ENCODE measurements around the gene GSG1L. TPM values are rescaled to one million over a fixed set of nuclear protein-coding genes. Genes with fewer than 3 reads are reported as not detected.

Gene GSG1L
- total and polyA plus RNA-seq, 9 of the 15 experiments (the other 6 are each of a cell fraction or from before 2014, with no cell fraction given), result not detected

- POLR2A ChIA-PET, result interaction anchor here (0.7 kb wide), 1 partner anchor 12 kb away, joined by 3 read pairs; no protein-coding TSS in a partner anchor
- no peaks in the 10 kb centered on the region for H3K9me1 ChIP-seq (ENCODE audit: control insufficient read depth, insufficient read depth, low read length)
- H3K9ac ChIP-seq (ENCODE audit: insufficient read depth in 1 of 2, low read depth in 2 of 2, low read length in 2 of 2), result no peak overlapping the region
- H3K4me2 ChIP-seq (ENCODE audit: insufficient read depth, low read length), result no peak overlapping the region
- H4K20me1 ChIP-seq (replicated peaks; ENCODE audit: control insufficient read depth, insufficient read depth, low read length), result no peaks in the 10 kb centered on the region
- no peak overlapping the region for H3K4me3 ChIP-seq
- TF ChIP-seq NFIX (CRISPR knock-in tag; IDR thresholded peaks at IDR 0.05; ENCODE audit: low read depth) (0 out of 2 replicates have a peak, but pooled peaks have one; percentile 20), ZNF311 (CRISPR knock-in tag; IDR thresholded peaks at IDR 0.05) (no peak), SRSF1 (IDR thresholded peaks at IDR 0.05; ENCODE audit: low read depth, low read length) (no peak), HSF4 (CRISPR knock-in tag; IDR thresholded peaks at IDR 0.05; ENCODE audit: borderline replicate concordance) (no peak), KAT7 (CRISPR knock-in tag; IDR thresholded peaks at IDR 0.05; ENCODE audit: borderline replicate concordance) (no peak), TEAD2 (tag; IDR thresholded peaks at IDR 0.05) (no peak), SRSF9 (IDR thresholded peaks at IDR 0.05; ENCODE audit: borderline replicate concordance, low read depth, low read length) (no peak), ZBTB34 (CRISPR knock-in tag; IDR thresholded peaks at IDR 0.05) (no peak), KLF1 (tag; IDR thresholded peaks at IDR 0.05) (no peak), GABPB1 (CRISPR knock-in tag; IDR thresholded peaks at IDR 0.05) (no peak), NFIC (IDR thresholded peaks at IDR 0.05) (peak; percentile 65; the same call in 1 of the 2 replicates), ETV1 (tag; conservative IDR thresholded peaks at IDR 0.05; ENCODE audit: low read depth) (no peak), PKNOX1 (IDR thresholded peaks at IDR 0.05) (no peak)
- FAIRE-seq (no peak), ATAC-seq (no peak), DNase-seq (ENCODE audit: extremely low read depth in 1 of 4, low spot score in 3 of 4) (no peak)
- H3K27me3 ChIP-seq (ENCODE audit: control insufficient read depth in 2 of 2, insufficient read depth in 2 of 2, low read length in 2 of 2), result no peaks in the 10 kb centered on the region
- H2AFZ ChIP-seq (ENCODE audit: low read depth, low read length), result no peak overlapping the region
- H3K9me3 ChIP-seq (replicated peaks; ENCODE audit: control insufficient read depth, insufficient read depth, low read depth, low read length), result 0 out of 2 replicates have a peak, but pooled peaks cover 2% of the 10 kb centered on the region
- no peaks in the 10 kb centered on the region for H3K36me3 ChIP-seq (ENCODE audit: control insufficient read depth, insufficient read depth, low read length)
- no peak overlapping the region for H3K27ac ChIP-seq (ENCODE audit: extremely low read depth, low read depth, low read length)
- no TSS peak for BruUV-seq (replicated peaks)
- H3K79me2 ChIP-seq (ENCODE audit: control insufficient read depth, insufficient read depth, low read length), result no peaks in the 10 kb centered on the region
- 58% methylated on average over 11 of the region's 11 CpGs for WGBS (ENCODE audit: insufficient coverage, low coverage, missing lambda C conversion rate)
- no peaks in the 10 kb centered on the region for H3K4me1 ChIP-seq (replicated peaks in 1 of 2; ENCODE audit: control insufficient read depth in 2 of 2, insufficient read depth in 2 of 2, low read length in 2 of 2)
- in situ Hi-C loops (cut with MboI), result no loop called here
- CTCF ChIA-PET (ENCODE audit: low intra/inter-chr PET ratio), result no interaction called here
- intact Hi-C loops (cut with micrococcal nuclease), result no loop called here
Measured at GRCh38 chr16:27740496-27741201, 322.9 kb downstream of the GSG1L start.

All from K562 (cell line).